ENCODE data around the gene GPC3. TPM values are rescaled to one million over a fixed set of nuclear protein-coding genes. Genes with fewer than 3 reads are reported as not detected.
"Not testable (repeated sequence)": the region's sequence is repeated elsewhere in the genome, so short reads cannot be mapped to it uniquely, and the experiment has no call there.

GPC3 gene
- total RNA-seq, 1 experiment from 2014 or later, result not detected

DNA sequence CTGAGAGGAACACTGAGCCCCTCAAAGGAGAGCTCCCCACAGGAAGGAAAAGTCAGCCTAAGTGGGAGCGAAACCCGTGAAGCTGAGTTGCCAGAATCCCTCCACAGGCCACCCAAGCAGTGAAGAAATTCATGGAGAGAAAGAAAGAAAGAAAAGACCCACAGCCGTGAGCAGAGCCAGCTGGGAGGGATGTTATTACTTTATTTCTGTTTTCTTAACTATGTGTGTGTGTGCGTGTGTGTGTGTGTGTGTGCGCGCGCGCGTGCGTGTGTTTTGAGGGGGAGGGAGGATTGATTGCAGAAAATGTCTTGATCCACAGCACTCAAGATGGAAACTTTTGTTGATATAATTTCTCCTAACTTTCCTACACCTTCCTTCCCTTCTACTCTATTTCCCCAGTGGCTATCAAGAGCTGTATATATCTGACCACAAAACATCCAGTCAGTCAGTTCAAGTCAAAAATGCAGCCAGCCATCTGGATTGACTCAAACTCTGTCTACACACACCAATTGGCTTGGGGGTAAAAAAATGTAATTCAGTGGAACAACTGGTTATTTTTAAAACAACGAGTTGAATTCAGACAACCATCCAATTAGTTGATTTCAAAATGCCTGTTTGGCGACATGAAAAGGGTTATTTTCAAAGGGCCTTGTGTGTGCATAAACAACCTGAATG, 13.8 kb upstream of the GPC3 start:
- DNase-seq (ENCODE audit: low read depth), result no peak

DNA sequence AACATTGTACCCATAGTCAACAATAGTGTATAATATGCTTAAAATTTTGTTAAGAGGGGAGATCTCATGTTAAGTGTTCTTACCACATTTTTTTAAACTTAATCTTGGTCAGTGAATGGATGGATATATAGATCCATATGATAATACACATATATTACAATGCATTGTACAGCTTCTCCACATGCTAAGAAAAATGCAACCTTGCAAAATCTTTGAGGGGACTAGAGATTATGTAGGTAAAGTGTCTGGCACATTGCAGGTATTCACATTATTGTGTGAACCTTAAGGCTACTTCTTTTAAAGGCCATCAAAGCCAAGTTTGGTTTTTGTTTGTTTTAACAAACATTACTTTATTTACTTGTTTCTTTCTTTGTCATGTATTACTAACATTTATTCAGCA, 10.4 kb upstream of the GPC3 start:
- DNase-seq (ENCODE audit: low read depth), result no peak

DNA sequence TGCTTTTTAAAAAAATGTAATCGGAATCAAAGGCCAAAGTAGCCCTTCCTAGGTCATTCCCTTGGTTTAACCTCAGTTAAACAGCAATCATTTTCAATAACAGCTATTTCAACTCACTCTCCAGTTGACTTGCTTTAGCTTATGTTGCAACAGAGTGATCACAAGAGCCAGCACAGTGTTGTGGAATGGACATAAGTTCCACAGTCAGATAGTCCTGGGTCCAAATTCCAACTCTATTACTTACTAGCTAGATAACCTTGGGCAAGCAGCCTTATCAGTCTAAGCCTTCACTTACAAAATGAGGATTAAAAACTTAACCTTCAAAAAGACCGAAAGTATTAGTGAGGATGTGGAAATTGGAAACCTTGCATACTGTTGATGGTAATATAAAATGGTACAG, 9.2 kb upstream of the GPC3 start:
- DNase-seq (ENCODE audit: low read depth), result no peak

DNA sequence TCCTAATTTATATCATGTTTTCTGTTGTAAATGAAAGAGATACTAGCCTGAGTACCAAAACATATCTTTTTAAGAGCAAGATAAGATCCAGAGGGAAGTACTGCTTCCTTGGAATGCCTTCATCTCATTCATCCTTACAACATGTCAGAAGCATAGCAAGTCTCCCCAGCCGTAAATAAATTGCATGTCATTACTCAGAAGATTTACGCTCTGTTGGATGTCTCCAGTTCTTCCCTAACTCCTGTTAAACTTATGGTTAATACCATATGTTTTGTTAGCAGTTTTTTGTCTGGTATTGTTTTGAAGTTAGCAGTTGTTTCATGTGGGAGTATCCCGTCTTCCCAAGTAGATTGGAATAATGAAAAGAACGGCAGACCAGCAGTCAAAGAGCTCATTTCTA, 7.5 kb upstream of the GPC3 start:
- DNase-seq (ENCODE audit: low read depth), result no peak

DNA sequence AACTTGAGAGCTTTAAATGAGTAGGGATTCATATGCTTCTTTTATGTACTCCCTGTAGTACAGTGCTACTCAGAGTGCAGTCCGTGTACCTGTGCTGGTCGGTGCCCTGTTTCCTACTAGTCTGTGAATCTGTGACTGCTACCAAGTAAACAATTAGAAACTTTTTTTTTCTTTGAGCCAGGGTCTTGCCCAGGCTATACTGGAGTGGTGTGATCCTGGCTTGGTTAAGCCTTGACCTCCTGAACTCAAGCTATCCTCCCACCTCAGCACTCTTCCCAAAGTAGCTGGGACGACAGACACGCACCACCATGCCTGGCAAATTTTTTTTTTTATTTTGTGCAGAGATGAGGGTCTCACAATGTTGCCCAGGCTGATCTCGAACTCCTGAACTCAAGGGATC, 6.4 kb upstream of the GPC3 start:
- DNase-seq (ENCODE audit: low read depth), result no peak

DNA sequence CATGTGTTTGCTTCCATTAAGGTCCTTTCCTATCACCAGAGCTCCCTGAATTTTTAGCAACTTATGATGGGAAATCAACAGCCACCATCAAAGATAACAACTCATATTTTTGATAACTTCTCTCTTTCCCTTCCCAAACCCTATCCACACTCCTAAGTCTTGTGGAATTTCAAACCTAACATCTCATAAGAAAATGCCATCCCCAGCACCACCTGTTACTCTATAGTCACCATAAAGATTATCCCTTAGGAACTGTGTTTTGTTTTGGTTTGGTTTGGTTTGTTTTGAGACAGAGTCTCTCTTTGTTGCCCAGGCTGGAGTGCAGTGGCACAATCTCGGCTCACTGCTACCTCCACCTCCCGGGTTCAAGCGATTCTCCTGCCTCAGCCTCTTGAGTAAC, 5.7 kb upstream of the GPC3 start:
- DNase-seq (ENCODE audit: low read depth), result not testable (repeated sequence)

DNA sequence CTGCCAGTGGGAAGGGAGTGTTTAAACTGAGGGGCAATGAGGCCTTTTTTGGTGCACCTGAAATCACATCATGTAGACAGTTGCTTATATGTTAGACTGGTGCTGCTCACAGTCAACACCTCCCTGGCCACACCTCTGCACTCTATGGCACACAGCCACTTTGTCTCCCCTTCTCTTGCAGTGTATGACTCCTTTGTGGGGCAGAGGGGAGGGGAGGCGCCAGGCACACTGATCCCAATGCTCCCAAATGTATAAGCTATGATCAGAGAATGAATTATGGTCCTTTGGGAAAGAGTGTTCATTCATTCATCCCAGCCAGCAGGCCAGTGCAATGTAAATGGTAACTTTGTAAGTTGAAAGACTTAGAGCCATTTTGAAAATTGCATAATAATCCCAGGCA, 4.6 kb upstream of the GPC3 start:
- DNase-seq (ENCODE audit: low read depth), result no peak

DNA sequence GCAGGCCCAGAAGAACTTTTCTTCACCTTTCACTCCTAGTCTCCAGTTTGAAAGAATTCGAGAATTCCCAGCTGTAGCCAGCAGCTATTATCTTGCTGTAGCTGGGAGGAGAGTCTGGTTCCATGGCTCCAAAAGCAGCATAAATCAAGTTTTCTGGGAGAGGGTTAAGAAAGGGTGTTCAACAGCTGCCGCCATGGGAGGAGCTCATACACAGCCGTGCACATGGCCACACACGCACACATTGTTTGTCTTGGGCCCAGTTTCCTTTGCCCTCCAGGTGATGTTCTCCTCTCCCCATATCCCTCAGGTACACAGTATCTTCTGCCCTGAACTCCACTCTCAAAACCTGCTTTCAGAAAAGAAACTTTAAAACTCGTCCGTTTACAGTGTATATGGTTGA, 4.1 kb upstream of the GPC3 start:
- no peak for DNase-seq (ENCODE audit: low read depth)

DNA sequence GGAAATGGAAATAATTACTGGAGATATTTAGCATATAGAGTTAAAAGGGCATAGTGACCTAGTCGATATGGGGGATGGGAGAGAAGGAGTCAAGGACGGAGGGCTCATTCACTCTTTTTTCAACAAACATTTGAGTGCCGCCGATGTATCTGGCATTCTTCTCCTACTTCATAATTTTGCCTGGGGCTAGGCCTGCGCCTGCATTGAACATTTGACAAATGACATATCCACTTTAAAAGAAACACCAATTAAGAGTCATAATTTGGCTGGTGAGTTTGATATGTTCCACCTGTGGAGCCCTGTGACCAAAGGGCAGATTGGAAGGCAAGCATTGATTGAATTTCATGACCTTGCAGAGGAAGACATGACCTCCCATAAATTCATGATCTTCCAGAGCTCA, 2.6 kb upstream of the GPC3 start:
- no peak for DNase-seq (ENCODE audit: low read depth)

DNA sequence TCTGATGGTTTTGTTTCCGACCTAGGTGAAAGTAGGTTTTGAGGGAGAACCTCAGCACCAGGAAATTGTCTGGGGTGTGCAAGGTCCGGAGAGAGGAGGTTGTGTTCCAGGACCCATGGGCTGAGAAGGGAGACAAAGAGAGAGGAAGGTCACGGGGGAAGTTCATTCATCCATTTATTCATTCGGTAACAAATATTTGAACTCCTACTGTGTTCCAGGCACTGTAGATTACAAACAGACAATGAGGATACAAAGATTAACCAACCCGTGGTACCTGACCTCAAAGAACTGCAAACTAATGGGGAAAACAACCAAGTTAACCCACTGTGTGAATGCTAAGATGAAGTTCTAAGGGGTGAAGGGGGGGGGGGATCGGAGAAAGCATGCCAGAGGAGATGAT, 1.8 kb upstream of the GPC3 start:
- DNase-seq (ENCODE audit: low read depth), result no peak

DNA sequence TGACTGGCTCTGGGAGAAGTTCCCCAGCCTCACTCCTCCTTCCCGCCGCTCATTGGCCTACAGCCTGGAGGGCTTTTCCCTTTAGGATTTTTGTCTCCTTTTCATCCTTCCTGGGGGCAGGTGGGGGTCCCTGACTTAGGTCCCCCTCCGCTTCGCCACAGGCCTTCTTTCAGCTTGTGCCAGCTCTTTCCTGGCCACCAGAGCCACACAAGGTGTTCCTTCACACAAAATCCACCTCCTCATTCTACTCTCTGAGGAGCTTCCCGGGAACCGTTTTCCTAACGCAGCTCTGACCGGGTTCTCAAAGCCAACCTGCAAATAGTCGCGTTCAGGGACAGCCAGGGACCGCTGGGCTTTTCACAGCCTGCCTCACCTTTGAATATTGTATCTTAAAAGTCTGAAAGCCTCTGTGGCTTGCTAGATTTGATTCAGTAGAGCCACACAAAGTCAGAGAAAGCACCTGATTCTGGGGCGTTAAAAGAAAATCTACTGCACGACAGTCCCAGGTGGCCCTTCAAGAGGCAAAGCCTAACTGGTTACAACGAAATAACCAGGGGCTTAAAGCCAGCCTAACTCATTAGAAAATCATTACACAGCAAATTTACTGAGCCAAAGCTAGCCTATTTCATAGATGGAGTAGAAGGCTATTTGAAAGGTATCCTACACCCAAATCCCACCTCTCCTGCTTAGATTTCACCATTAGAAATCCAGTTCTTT, 731 bp upstream of the GPC3 start:
- no peak for DNase-seq (ENCODE audit: low read depth)

DNA sequence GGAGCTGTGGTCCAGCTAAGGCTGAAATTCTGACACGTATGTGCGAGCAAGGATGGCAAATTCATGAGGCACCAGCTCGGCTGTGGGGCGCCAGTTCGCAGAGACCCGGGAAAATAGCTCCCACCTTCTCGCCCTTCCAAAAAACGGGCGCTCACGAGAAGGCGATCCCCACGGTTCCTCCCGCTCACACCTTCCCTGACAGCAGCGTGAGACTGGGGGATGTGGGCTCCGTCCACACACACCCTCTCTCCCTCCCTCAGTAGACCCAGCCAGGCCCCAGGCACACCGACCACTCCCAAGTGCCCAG, 584 bp downstream of the GPC3 start:
- no peak for DNase-seq (ENCODE audit: low read depth)

DNA sequence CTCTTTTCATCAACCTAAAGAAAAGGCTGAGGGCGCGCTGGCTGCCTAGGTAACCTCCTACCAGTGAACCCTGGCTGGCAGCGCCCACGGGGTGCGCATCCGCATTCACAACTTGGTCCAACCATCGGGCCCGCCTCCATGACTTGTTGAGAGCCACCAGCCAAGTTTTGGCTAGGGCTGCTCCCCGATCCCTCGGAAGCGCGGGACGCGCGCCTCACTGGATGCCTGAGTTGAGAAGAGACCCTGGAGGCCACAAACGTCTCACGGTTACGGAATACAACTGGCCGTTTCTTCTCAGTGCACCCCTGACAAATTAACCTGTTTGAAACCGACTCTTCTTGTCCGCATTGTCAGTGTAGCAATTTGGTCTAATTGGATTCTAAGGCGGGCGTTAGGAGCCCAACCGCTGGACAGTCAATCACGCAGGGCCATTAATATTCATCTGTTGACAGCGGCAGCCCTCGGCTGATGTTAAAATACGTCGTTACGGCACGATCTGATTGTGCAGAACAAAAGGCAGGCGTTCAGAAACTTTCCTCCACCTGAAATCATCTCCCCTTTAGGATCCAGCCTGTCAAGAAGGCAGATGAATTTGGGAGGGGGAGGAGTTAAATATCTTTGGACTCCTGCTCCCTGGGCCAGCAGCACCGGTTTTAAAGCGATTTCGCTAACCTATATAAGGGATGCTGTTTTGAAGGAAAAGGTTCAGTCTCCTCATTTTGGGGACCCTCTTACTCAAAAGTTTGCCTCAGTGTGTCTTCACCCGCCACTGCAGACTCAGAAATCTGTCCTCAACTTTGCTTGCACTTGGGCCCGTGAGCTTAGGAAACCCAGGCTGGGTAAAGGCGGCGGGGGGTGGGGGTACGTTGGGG, 1.2 kb downstream of the GPC3 start:
- no peak for DNase-seq (ENCODE audit: low read depth)

DNA sequence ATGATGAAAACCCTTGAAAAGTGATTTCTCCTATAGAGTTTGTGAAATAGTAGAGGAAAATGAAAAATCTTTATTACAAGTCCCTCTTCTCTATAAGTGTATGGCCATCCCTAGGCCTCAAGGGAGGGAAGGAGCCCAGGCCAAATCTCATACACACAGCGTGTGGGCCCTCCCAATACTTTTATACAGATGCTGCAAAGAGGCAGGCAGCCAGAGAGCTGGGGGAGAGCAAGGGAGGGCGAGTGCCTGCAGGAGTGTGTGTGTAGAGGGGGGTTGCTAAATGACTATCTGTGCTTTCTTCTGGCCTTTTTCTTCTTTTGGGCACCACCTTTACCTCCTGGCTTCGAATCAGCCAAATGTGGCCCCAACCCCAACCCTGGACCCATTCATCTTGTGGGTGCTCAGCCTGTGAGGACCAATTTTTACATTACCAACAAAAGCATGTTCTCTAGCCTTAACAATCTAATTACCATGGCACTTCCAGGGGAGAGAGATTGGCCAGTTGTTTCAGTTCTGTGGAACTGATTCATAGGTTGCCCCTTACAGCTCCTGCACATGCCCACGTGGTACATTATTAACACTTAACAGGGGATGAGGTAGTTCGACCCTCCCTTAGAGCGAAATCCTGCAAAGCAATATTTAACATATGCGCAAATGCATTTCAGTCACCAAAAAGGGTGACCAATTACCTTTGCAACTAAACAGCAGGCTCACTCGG, 2.0 kb downstream of the GPC3 start:
- no peak for DNase-seq (ENCODE audit: low read depth)

DNA sequence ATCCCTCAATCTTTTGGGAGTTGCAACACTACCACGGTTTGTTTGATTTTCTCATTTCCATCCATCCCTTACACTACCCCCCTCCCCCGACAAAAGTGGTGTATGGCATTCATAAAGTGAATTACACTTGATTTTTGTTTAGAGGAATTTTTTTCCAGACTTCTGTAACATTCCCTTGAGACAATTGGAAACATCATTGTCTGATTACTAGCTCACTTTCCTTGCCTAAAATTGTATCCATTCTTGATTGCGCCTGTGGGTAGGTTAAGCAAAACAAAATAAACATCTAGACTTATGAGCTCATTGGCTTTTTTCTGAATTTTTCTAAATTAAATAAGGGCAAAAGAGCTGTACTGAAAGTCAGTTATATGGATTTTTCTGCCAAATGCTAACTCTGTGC, 3.5 kb downstream of the GPC3 start:
- no peak for DNase-seq (ENCODE audit: low read depth)

DNA sequence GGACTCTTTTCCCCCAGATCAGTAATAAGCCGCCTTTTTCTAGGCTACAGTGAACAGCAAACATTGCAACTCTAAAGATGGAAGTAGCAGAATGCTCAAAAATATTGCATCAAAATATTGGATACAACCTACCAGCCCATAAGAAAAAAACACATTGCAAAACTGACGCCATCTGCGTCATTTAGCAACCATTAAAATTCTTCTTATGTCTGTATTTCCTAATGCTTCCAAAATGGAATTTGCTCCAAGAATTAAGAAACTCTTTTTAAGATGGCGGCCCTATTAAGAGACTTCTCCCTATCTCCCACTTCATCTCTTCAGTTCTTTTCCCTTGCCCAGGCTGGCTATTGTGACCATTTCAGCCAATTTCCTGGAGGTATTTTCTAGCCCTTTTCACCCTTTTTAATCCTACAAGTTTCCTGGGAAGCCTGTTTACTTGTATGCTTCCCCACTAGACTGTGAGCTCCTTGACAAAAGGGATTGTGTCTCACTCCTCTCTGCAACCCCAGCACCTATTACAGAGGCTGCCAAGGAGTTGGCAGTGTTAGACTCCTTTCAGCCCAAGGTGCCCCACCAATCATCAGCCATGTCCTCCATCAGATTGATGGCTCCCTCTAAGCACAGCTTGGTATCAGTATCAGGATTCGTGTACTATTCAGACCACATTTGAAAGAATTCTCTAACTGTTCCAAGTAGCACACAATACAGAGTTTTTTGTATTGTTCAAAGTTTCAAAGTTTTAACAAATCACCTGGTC, 4.4 kb downstream of the GPC3 start:
- DNase-seq (ENCODE audit: low read depth), result no peak

DNA sequence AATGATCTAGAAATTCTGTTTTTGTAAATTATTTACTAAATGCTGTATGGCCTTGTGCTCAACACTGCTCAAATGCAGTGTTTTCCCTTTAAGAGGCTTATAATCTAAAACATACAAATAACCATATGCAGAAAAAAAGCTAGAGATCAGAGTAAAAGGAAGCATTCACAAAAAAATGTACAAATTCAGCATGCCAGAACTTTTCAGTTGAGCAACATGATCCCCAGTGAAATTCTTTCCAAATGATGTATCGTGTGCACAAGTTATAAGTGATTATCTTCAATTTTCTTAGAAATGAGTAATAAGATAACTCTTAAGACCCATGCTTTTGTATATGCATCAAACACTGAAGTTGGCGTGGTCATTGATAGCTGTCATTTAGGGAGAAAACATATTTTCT, 5.0 kb downstream of the GPC3 start:
- DNase-seq (ENCODE audit: low read depth), result no peak

DNA sequence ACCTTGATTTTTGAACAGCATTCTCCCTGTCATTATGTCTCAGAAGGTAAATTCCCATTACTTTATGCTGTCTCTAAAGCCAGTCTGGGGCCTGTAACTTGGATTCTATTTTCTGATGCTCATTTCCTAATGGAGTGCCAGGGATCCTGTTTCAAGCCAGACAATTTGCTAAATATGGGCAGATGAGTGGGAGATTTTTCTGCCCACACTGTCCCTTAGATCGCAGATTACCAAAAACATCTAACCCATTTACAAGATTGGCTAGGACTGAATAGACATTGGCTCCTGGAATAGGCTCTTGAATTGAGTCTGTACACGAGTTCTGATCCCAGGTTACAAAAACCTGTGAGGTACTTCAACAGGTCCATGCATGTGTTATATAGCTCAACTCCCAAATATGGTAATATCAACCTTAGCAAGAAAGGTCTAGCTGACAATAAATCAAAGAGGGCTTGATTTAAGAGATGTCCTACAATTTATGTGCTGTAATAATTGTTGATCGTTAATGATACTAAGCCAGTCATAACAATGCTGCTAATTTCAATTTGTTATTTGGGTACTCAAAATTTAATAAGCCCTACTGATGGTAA, 5.7 kb downstream of the GPC3 start:
- no peak for DNase-seq (ENCODE audit: low read depth)

DNA sequence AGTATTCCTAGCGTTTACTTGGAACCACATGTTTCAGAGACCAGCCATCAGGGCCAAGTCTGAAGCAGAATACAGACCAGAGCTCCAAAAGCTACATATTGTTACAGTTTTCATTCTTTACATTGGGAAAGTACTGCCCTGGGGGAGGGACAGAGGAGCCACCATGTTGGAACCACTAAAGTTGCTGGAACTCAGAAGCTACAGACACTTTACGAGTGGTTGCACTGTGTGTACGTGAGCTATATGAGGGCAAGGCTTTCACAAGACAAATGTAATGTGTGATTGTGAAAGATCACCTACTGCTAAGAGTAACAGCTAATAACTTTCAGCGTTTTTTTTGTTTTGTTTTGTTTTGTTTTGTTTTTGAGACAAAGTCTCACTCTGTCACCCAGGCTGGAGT, 11.7 kb downstream of the GPC3 start:
- DNase-seq (ENCODE audit: low read depth), result no peak

DNA sequence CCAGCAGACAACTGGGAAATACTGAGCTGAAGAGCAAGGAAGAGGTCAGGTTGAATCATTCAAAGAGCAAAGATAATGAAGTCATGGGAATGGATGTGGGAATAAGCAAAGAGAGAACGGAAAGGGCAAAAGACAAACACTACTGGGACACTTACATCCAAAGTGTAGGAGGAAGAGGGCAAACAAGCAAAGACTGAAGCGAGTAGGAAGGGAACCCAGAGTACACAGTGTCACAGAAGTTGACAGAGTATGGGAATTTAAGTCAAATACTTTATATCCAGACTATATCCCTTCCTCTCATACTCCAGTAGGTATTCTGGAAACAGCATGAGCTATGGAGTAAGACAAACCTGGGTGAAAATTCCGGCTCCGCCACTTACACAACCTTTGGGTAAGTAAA, 12.5 kb downstream of the GPC3 start:
- no peak for DNase-seq (ENCODE audit: low read depth)

DNA sequence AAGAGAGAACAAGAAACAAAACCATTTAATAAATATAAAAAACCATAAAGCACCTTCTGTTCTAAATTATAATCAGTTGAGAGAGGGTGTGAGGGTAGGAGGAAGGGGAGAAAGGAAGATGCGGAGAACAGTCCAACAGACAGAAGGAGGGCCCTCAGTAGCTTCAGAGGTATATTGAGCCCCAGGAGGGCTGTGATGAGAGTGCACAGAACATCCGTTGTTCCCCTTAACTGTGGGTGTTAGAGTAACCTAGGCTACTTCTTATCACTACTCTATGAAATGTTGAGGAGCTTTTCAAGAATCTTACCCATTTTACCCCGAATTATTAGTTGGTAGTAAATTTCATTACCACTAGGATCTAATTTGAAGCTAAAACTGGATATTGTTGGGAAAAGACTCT, 13.8 kb downstream of the GPC3 start:
- no peak for DNase-seq (ENCODE audit: low read depth)
